SK-N-MC (cell line): ENCODE results near the gene RAB36.

Experiments used
- EZH2 ChIP-seq: fragments of 200-600 bp; sonication (generic); IDR thresholded peaks from one replicate; pipeline ENCODE4 v1.6.1; 2017; ENCODE audit warnings: antibody characterized with exemption
- POLR2AphosphoS5 ChIP-seq: IDR thresholded peaks from 2 replicates; pipeline ENCODE4 v1.6.1; 2012; ENCODE audit warnings: mild to moderate bottlenecking, low read depth, low read length, borderline replicate concordance

- TF ChIP-seq POLR2AphosphoS5 (no peak), EZH2 (no peak)
Observed at GRCh38 chr22:23112472-23113012, 32.7 kb upstream of the RAB36 start.
